ENCODE results near the gene CAMTA2.

- TF ChIP-seq CTCF (IDR thresholded peaks at IDR 0.05) (no peak), POLR2A (IDR thresholded peaks at IDR 0.05) (no peak)
Observed at GRCh38 chr17:4971826-4972225, 15.6 kb downstream of the CAMTA2 start.

All from right lobe of liver (tissue), 4 donors.